Measurements from ENCODE around the gene SERPINA5. TPM values are rescaled to one million over a fixed set of nuclear protein-coding genes. Genes with fewer than 3 reads are reported as not detected.
"Not testable (repeated sequence)": the region's sequence is repeated elsewhere in the genome, so short reads cannot be mapped to it uniquely, and the experiment has no call there.

Gene SERPINA5
- total and polyA plus RNA-seq, 9 donors, result 0.05 to 1.2 (median 0.29) TPM; not detected in 2

- 74% methylated on average over 5 of the region's 6 CpGs for WGBS (ENCODE audit: insufficient coverage)
- Histone ChIP-seq H3K27me3 (ENCODE audit: control insufficient read depth, insufficient read depth, low read length) (peaks cover 11% of the 10 kb centered on the region), H3K27ac (ENCODE audit: low read length) (no peak overlapping the region), H3K4me3 (ENCODE audit: low read length) (no peak overlapping the region), H3K4me1 (ENCODE audit: control insufficient read depth, insufficient read depth, low read length) (no peaks in the 10 kb centered on the region), H3K9me3 (replicated peaks; ENCODE audit: control insufficient read depth, low read depth, low read length) (no peaks in the 10 kb centered on the region), H3K36me3 (ENCODE audit: control insufficient read depth, insufficient read depth, low read length) (no peaks in the 10 kb centered on the region)
- DNase-seq, result no peak
Observed at GRCh38 chr14:94633121-94633520, 51.9 kb downstream of the SERPINA5 start.

GRCh38 chr14:94635154-94635553, 53.9 kb downstream of the SERPINA5 start:
- Histone ChIP-seq H3K27me3 (ENCODE audit: control insufficient read depth, insufficient read depth, low read length) (peaks cover 11% of the 10 kb centered on the region), H3K4me3 (ENCODE audit: low read length) (no peak overlapping the region), H3K4me1 (ENCODE audit: control insufficient read depth, insufficient read depth, low read length) (no peaks in the 10 kb centered on the region), H3K9me3 (replicated peaks; ENCODE audit: control insufficient read depth, low read depth, low read length) (no peaks in the 10 kb centered on the region), H3K27ac (ENCODE audit: low read length) (no peak overlapping the region), H3K36me3 (ENCODE audit: control insufficient read depth, insufficient read depth, low read length) (no peaks in the 10 kb centered on the region)
- WGBS (ENCODE audit: insufficient coverage), result no CpG with 5 or more reads among the region's 1 CpG
- DNase-seq, result no peak

DNA sequence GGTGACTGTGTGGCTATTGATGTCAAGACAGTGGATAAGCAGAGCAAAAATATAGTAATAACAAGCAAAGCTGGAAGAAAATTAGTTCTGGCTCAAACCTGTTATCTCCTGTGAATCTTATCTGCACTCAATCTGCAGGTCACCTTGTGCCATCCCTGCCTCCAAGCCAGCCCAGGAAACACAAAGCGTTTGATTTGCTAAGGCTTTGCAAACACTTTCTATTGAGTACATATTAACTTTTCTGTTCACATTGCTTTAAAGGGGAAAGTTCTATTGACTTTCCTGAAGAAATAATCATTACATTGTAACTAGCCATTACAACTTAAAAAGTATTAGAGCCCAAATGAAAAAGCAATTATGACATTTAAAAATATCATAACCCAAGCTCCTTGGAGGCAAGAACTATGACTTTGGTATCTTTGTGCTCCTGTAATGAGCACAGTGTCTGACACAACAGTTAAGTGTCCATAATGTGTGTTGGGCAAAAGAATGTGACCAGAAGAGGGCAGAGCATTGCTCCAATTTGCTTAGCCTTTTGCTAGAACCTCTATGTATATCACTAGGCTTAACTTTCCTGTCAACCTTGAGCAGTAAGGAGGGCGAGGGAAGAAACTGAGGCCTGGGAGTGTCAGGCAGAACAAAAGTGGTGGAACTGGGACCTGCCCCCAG, 55.7 kb downstream of the SERPINA5 start:
- peaks cover 11% of the 10 kb centered on the region for H3K27me3 ChIP-seq (ENCODE audit: control insufficient read depth, insufficient read depth, low read length)
- no peaks in the 10 kb centered on the region for H3K36me3 ChIP-seq (ENCODE audit: control insufficient read depth, insufficient read depth, low read length)
- no peak overlapping the region for H3K4me3 ChIP-seq (ENCODE audit: low read length)
- no CpG with 5 or more reads among the region's 2 CpGs for WGBS (ENCODE audit: insufficient coverage)
- no peak for DNase-seq
- H3K27ac ChIP-seq (ENCODE audit: low read length), result no peak overlapping the region
- H3K4me1 ChIP-seq (ENCODE audit: control insufficient read depth, insufficient read depth, low read length), result no peaks in the 10 kb centered on the region
- no peaks in the 10 kb centered on the region for H3K9me3 ChIP-seq (replicated peaks; ENCODE audit: control insufficient read depth, low read depth, low read length)

GRCh38 chr14:94637814-94638213, 56.6 kb downstream of the SERPINA5 start:
- not testable (repeated sequence) for H3K36me3 ChIP-seq (ENCODE audit: control insufficient read depth, insufficient read depth, low read length); H3K4me1 ChIP-seq (ENCODE audit: control insufficient read depth, insufficient read depth, low read length); H3K9me3 ChIP-seq (replicated peaks; ENCODE audit: control insufficient read depth, low read depth, low read length); DNase-seq; H3K4me3 ChIP-seq (ENCODE audit: low read length); H3K27ac ChIP-seq (ENCODE audit: low read length)
- peaks cover 11% of the 10 kb centered on the region for H3K27me3 ChIP-seq (ENCODE audit: control insufficient read depth, insufficient read depth, low read length)
- WGBS (ENCODE audit: insufficient coverage), result 87% methylated on average over 7 of the region's 8 CpGs

DNA sequence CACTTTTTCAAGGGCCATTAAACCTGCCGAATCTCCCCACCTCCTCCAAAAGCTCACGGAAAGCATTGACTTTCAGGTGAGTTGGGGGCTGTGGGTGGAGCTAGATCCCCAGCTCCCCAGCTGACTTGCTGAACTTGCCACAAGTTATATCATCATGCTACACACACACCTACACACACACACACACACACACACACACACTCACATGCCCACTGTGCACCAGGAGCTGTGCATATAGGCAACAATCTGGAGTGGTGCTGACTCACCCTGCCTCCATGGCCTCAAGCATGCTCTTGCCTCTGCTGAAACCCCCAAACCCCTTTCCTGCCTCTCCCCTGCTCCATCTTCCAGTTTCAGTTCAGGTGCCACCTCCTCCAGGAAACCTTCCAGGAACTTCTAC, 57.1 kb downstream of the SERPINA5 start:
- Histone ChIP-seq H3K27me3 (ENCODE audit: control insufficient read depth, insufficient read depth, low read length) (peaks cover 11% of the 10 kb centered on the region), H3K4me1 (ENCODE audit: control insufficient read depth, insufficient read depth, low read length) (no peaks in the 10 kb centered on the region), H3K36me3 (ENCODE audit: control insufficient read depth, insufficient read depth, low read length) (no peaks in the 10 kb centered on the region), H3K27ac (ENCODE audit: low read length) (no peak overlapping the region), H3K4me3 (ENCODE audit: low read length) (no peak overlapping the region), H3K9me3 (replicated peaks; ENCODE audit: control insufficient read depth, low read depth, low read length) (no peaks in the 10 kb centered on the region)
- no peak for DNase-seq
- WGBS (ENCODE audit: insufficient coverage), result no CpG with 5 or more reads among the region's 2 CpGs

- H3K36me3 ChIP-seq (ENCODE audit: control insufficient read depth, insufficient read depth, low read length), result no peaks in the 10 kb centered on the region
- no peak for DNase-seq
- no peak overlapping the region for H3K27ac ChIP-seq (ENCODE audit: low read length)
- WGBS (ENCODE audit: insufficient coverage), result 85% methylated on average over 8 of the region's 11 CpGs
- H3K4me1 ChIP-seq (ENCODE audit: control insufficient read depth, insufficient read depth, low read length), result no peaks in the 10 kb centered on the region
- H3K9me3 ChIP-seq (replicated peaks; ENCODE audit: control insufficient read depth, low read depth, low read length), result no peaks in the 10 kb centered on the region
- peaks cover 6% of the 10 kb centered on the region for H3K27me3 ChIP-seq (ENCODE audit: control insufficient read depth, insufficient read depth, low read length)
- no peak overlapping the region for H3K4me3 ChIP-seq (ENCODE audit: low read length)
Observed at GRCh38 chr14:94638961-94639817, 58.0 kb downstream of the SERPINA5 start.

DNA sequence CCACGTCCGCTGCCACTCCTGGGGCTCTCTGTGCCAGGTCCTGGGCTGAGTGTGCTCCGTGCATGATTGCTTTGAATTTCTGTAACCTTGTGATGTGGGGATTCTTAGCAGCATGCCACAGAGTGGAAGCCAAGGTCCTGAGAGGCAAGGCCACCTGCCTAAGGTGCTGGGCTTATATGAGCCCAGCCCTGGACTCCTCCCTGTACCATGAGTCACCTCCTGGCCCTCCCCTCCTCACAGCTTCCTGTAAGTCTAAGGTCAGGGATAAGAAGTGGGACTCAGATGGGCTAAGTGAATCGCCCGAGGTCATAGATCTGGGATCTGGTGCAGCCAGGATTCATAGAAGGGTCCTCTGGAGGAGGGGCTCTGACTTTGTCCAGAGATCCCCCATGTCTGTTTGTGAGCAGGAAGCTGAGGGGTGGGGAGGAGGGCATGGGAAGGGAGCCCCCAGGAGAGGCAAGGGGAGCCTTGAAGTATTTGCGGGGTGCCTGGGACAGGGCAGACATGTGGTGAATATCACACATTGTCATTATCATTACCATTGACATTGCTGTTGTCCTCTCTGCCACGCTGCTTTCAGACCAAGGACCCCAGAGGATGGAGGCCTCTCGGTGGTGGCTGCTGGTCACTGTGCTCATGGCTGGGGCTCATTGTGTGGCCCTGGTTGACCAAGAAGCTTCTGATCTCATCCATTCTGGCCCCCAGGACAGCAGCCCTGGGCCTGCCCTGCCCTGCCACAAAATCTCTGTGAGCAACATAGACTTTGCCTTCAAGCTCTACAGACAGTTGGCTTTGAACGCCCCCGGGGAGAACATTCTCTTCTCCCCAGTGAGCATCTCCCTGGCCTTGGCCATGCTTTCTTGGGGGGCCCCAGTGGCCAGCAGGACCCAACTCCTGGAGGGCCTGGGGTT, 59.8 kb downstream of the SERPINA5 start:
- Histone ChIP-seq H3K27ac (ENCODE audit: low read length) (no peak overlapping the region), H3K4me3 (ENCODE audit: low read length) (no peak overlapping the region), H3K27me3 (ENCODE audit: control insufficient read depth, insufficient read depth, low read length) (peaks cover 4% of the 10 kb centered on the region), H3K9me3 (replicated peaks; ENCODE audit: control insufficient read depth, low read depth, low read length) (no peaks in the 10 kb centered on the region), H3K36me3 (ENCODE audit: control insufficient read depth, insufficient read depth, low read length) (no peaks in the 10 kb centered on the region), H3K4me1 (ENCODE audit: control insufficient read depth, insufficient read depth, low read length) (no peaks in the 10 kb centered on the region)
- WGBS (ENCODE audit: insufficient coverage), result 88% methylated on average over 9 of the region's 10 CpGs
- no peak for DNase-seq

DNA sequence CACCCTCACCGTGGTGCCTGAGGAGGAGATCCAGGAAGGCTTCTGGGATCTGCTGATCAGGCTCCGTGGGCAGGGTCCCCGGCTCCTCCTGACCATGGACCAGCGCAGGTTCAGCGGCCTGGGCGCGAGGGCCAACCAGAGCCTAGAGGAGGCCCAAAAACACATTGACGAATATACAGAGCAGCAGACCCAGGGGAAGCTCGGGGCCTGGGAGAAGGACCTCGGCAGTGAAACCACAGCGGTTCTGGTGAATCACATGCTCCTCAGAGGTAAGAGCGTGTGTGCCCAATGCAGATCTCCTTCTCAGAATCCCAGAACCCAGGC, 60.4 kb downstream of the SERPINA5 start:
- H3K27me3 ChIP-seq (ENCODE audit: control insufficient read depth, insufficient read depth, low read length), result peaks cover 4% of the 10 kb centered on the region
- no peak for DNase-seq
- no peaks in the 10 kb centered on the region for H3K36me3 ChIP-seq (ENCODE audit: control insufficient read depth, insufficient read depth, low read length)
- 96% methylated on average over 12 of the region's 12 CpGs for WGBS (ENCODE audit: insufficient coverage)
- H3K4me3 ChIP-seq (ENCODE audit: low read length), result no peak overlapping the region
- no peaks in the 10 kb centered on the region for H3K9me3 ChIP-seq (replicated peaks; ENCODE audit: control insufficient read depth, low read depth, low read length)
- H3K4me1 ChIP-seq (ENCODE audit: control insufficient read depth, insufficient read depth, low read length), result no peaks in the 10 kb centered on the region
- no peak overlapping the region for H3K27ac ChIP-seq (ENCODE audit: low read length)
